D341Med (cell line): ENCODE results near the gene TREX2.

Experiments
- DNase-seq: peaks from one replicate; pipeline ENCODE4 v3.0.0; 2012; ENCODE audit warnings: low spot score

Gene TREX2

DNA sequence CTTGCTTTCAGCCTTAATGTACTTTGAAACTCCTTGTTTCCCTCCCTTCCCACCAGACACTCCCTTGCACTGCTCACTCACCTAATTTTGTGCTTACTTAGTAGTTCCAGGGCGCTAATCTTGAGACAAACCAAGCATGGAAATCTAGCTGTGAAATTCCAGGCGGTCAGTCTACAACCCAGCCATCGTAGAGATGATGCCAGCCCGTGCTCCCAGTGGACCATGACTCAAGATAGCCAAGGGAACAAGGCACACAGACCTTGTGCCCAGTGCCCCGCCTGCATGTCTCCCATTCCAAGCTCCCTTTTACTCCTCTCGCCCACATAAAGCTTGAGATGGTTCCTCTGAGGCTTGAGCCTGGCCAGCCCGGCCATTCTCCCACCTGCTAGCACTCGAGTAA, 11.1 kb downstream of the TREX2 start:
- no peak for DNase-seq

DNA sequence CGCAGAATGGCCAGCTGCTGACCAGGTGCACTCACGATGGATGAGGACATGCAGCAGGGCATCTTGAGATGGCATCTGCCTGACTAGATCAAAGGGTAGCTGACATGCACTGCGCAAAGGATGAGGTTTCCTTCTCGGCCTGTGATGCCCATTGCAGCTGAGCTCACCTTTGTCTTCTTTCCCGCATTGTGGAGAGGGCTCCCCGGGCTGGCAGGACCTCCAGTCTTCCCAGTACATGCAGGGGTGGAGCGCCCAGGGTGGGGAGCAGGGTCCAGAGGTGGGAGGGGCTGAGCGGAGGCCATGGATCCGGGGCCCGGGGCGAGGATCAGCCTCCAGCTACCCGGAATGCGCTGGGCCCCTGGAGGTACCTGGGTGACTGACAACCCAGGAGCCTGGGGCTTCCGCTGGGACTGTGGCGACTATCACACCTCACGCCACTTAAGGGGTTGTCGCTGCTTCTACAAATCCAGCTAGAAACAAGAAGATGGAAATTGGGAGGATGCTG, 12.0 kb downstream of the TREX2 start:
- DNase-seq, result no peak

DNA sequence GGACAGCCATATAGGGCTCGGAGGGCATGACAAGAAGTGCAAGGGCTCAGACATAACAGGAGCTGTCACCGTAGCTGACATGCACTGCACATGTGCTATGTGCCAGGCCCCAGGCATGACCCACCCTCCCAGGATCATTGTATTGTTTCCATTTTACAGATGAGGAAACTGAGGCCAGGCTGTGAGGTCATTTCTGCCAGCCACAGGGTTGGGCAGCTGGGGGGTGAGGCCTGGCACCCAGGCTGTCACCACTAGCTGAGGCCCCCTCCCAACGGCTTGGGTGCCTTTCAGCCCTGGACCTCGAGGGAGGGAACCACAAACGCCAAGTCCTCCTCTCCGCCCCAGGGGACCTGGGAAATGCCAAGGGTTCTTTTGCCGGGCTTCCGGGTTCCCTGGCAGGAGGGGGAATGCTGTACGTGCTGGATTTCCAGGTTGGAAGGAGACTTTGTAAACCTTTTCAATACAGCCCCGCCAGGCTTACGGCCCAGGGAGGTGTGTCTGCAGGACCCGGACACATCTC, 12.6 kb downstream of the TREX2 start:
- no peak for DNase-seq

DNA sequence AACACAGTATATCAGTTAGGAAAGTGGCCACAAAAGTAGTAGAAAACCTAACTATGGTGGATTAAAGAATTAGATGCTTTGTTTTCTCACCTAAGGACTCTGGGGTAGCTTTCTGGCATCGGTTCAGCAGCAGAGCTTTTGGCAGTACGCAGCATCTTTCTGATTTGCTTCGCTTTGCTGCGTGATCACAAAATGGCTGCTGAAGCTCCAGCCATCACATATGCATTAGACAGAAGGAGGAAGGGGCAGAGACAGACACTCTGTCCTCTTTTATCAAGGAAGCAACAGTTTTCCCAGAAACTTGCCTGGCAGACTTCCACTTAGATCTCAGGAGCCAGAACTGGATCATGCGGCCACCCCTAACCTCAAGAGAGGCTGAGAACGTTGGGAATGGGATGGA, 15.1 kb downstream of the TREX2 start:
- no peak for DNase-seq

DNA sequence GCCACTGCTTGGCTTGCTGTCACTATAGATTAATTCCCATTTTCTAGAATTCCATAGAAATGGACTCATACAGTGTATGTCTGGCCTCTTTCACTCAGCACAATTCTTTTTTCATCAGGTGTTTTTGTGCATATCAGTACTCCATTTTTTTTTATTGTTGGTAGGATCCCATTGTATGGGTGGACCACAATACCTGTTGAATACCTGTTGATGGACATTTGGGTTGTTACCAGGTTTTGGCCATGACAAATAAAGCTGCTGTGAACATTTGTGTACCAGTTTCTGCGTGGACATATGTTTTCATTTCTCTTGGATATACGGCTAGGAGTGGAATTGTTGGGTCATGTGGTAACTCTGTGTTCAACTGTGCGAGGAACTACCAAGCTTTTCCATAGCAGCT, 19.7 kb downstream of the TREX2 start:
- no peak for DNase-seq

DNA sequence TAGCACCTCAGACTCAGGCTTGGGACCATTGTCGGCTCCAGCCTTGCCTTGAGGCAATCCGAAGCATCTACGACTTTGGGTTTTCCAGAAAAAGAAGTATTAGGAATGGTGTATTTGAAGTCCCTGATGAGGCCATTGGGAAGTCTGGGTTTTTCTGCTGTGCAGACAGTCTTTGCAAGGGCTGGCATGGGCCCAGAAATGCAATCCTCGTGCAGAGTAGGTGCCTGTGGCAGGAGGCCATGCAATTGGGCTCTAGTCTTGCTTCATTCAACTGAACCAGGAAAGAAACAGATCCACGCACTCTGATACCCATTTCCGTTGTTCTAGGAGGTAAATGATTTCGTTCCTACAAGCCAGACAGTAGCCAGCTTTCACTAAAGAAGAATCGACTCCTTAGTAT, 22.2 kb downstream of the TREX2 start:
- DNase-seq, result no peak

DNA sequence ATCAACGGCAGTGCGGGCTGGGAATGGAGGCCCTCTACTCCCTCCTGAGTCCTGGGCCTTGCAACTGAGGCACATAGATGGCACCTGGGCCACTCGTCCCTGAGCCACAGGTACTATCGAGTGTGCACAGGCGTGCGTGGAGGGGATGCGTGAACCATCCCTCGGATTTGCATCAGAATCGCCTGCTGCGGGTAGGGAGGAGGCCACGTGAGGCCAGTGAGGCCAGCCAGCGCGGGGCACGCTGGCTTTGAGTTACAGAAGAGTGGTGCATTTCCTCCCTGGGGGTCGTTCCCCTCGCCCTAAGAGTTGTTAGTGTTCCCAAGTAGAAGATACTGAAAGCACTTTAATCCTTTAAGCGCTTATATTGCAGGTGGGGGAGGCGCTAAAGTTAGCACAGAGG, 24.0 kb downstream of the TREX2 start:
- no peak for DNase-seq

DNA sequence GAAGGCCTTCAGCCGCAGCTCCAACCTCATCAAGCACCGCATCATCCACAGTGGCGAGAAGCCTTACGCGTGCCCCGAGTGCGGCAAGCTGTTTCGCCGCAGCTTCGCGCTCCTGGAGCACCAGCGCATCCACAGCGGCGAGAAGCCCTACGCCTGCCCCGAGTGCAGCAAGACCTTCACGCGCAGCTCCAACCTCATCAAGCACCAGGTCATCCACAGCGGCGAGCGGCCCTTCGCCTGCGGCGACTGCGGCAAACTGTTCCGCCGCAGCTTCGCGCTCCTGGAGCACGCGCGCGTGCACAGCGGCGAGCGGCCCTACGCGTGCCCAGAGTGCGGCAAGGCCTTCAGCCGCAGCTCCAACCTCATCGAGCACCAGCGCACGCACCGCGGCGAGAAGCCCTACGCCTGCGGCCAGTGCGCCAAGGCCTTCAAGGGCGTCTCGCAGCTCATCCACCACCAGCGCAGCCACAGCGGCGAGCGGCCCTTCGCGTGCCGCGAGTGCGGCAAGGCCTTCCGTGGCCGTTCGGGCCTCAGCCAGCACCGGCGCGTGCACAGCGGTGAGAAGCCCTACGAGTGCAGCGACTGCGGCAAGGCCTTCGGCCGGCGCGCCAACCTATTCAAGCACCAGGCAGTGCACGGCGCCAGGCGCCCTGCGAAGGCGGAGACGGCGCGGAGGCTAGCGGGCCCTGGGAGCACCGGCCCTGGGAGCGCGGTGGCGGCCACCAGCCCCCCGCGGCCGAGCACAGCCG, 24.8 kb downstream of the TREX2 start:
- DNase-seq, result no peak

DNA sequence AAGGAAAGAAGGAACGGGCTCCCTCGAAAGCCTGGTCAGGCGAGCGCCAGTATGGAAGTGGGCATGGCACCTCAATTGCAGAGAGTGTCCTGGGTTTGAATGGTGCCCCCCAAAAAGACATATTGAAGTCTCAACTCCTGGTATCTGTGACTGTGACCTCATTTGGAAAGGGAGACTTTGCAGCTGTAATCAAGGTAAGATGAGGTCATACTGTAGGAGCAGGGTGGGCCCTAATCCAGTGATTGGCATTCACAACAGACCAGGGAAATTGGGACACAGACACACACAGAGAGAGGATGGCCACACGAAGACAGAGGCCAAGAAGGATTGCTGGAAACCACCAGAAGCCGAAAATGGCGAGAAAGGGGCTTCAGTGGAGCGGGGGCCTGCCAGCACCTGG, 28.2 kb downstream of the TREX2 start:
- no peak for DNase-seq

DNA sequence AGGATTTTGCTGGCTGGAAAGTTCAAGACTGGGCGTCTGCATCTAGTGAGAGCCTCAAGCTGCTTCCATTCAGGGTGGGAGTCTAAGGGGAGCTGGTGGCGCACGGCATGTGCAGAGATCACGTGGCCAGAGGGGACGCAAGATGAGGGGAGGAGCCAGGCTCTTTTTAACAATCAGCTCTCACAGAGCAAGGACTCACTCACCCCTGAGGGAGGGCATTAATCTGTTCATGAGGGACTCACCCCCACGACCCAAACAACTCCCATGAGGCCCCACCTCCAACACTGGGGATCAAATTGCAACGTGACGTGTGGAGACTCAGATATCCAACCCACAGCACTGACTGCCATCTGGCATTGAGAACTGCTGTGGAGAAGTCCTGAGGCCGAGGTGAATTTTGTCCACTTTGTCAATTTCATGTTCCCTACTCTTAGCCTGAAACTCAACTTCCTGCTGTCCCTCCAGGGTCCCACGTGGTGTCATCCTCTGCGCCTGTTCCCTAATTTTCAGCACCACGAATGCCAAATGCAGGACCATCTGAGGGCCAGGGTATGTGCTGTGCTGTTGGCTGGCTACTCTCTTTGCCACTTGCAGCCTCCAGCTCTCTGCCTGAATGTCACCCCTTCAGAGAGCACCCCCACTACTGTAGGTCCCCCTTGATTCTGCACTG, 28.9 kb downstream of the TREX2 start:
- DNase-seq, result no peak

DNA sequence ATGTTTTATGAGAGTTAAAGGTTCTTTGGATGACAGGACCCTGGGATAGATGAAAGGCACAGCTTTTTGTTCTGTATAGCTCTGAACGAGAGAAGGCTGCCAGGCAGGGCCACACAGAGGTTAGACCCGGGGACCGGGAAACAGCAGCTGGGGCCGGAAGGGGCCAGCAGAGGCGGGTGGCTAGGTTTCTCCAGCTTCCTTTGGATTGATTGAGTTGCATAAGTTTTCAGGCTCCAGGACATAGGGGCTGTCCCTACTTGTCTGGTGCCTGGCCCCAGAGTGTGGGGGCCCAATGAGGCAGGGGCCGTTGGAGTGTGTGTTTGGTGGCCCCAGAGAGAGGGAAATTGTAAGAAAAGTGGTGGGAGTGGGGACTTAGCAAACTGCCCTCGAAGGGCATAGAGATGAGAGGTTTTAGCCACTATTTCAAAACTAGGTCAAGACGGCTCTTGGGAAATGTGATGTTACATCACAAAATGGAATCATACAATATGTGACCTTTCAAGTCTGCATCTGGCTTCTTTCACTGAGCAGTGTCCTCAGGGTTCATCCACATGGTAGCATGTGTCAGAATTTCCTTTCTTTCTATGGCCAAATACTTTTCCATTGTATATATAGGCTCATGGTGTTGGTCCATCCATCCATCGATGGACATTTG, 30.9 kb downstream of the TREX2 start:
- no peak for DNase-seq

DNA sequence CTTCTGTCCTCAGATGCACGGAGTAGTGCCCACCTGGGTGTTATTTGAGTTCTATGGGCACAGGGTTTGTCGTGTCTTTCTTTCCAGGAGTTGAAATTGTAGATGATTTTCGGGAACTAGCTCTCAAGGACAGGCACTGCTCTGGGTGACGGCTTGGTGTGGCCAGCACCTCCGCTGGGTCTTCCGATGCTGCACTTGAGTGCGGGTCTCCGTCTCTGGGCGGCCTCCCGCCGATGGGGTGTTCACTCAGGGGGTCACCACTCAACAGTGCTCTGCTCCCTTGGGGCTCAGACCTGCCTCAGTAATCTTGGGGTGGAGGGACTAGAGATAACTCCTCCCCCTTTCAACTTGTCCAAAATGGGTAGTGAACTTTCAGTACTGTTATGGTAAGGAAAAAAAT, 32.1 kb downstream of the TREX2 start:
- DNase-seq, result no peak

DNA sequence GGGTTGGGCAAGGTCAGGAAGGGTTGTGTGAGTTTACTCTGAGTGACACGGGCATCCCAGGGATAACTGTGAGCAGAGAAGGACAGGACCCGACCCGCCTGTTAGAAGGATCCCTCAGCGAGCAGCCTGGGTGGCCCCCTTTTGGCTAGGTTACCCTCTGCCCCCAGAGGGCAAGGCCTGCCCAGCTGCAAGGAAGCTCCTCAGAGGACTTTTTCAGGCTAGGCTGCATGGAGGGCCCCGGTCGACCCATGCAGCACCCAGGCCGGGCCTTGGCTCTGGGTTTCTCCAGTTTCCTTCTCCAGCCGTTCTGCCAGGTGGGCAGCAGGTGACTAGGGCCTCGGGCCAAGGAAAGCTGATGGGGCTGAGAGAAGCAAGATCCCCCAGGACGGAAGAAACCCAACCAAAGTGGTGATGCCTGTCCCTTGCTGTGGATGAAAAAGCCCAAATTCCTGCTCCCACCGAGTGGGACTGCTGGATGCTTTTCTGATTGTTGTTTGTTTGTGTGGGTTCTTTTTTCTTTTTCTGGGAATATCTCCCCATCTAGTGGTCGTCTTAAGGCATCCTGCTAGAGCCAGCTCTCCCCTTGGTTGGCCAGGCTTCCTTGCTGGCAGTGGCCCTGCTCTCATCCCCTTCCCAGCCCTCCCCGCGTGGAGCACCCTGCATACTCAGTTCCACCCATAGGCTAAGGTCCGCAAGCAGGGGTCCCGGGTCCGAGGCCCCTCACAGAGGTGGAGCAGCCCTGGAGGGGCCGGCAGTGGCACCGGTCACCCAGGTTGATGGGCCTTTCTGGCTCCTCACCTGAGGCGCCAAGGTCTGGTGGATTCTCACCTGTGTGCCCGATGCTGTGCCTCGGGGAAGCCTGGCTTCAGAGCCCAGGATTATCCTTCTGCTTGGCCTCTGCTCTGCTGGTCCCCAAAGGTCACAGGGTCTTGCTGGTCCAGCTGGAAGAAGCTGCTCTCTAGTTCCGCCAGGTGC, 32.8 kb downstream of the TREX2 start:
- DNase-seq, result no peak

DNA sequence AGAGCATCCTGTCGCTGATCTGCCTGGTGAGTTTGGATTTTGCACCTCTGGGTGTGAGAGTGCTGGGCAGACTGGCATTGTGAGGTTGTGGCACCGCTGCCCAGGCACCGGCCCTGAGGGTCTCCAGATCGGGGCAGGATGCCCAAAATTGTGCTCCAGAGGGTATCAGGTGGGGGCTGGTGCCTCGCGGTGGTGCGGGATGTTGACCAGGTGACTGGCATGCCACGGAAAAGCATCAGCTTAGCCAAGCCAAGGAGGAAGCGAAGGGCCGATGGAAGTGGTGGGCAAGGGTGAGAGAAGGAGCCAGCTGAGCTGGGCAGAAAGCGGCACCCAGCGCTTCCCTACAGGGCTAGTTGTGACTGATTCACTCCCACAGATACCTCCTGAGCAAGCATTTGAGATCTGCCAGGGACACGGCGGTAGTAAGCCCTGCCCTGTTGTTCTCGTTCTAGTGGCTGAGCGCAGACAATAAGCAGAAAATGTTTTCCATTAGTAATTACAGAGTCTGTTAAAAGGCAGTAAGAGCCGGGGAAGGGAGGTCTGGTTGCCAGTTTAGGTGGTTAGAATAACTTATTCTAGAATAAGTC, 33.8 kb downstream of the TREX2 start:
- DNase-seq, result no peak

DNA sequence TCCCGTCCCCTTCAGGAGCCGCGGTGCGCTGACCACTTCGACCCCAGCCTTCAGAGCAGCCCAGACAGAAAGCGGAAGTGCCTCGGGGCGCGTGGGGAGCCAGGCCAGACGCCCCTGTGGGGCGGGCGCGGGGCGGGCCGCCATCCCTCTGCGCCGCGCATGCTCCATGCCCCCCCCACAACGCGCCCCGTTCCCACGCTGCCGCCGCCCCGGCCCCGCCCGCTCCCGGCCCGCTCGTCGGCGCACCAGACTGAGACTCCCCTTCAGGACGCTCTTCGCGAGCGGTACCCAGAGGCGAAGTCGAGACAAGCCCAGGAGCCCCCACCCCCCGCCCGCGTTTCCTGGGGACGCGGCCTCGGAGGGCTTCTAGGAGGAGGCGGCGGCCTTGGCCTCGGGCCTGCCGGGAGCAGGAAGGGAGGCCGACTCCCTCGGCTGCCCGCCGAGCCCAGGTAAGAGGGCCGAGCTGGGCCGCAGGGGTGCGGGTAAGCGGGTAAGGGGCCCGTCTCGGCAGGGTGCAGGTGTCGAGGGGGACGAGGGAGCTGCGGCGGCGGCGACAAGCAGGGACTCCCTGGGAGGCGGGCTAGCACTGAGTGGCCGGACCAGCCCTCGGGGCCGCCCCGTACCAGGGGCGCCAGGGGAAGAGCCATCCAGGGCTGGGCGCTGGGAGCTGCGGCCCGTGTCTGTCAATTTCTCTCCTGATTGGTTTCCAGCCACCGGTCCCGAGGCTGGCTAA, 34.4 kb downstream of the TREX2 start, which contains the start of gene ZFP92:
Gene ZFP92, plus strand, starts transcription at position 218 of the 733 bp plus-strand sequence. CDS start 6,851 bp downstream, outside the sequence.
- DNase-seq, result no peak

DNA sequence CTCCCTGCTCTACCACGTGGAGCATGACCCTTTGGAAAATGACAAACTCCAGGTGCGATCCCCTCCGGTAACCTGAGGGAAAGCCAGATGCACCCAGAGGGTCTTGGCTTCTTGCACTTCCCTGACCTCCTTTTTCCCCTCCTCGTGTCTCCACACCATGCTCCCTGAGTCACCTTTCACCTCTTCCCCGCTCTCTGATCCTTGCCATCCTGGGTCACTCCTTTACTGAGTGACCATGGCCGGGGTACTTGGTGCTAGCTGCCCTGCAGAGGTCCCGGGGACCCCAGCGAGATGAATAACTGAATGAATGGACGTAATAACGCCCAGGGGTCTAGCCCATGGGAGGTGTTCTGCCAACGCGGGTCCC, 35.0 kb downstream of the TREX2 start:
- DNase-seq, result no peak

DNA sequence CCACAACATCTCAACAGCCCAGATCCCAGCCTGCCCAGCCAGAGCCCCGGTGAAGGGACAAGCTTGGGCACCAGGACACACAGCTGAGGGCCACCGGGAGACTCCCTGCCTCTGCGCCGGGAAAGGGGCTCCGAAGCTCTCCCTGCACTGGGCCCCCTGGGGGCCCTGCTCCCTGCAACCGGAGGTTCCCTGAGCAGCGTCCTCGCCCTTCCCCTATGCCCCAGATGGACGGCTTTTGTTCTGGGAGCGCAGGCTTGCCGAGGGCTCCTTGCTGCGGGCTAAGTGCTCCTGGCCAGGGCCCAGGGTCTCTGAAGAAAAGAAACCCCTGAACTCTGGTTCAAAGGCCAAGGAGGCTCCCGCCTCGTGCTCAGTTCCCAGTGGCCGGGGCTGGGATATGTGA, 35.5 kb downstream of the TREX2 start:
- no peak for DNase-seq

DNA sequence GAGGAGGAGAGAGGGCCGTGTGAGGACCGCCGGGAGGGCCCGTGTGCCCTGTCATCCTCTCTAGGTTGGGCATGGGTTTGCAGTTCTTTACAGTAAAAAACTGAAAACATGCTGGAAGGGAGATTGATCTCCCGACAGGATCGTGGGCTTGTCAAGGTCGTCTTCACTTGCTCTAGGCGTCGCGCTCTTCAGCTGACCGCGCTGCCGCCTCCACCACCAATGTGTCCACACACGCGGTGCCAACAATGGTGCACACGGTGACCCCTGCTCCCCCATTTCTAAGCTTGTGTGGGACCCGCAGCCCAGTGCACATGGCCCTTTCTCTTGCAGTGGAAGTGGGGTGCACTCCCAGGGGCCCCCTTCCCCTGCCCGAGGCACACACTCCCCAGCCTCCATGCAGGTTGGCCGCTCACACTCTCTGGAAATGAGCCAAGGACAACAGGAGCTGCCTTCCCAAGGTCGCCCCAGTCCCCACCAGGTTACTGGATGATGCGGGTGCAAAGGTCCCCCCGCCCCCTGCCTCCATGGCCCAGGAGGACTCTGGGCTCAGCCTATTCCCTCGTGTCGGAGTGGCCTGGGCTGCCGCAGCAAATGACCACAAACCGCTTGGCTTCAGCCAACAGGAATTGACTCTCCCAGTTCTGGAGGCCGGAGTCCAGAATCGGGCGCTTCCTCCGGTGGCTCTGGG, 36.3 kb downstream of the TREX2 start:
- DNase-seq, result no peak

DNA sequence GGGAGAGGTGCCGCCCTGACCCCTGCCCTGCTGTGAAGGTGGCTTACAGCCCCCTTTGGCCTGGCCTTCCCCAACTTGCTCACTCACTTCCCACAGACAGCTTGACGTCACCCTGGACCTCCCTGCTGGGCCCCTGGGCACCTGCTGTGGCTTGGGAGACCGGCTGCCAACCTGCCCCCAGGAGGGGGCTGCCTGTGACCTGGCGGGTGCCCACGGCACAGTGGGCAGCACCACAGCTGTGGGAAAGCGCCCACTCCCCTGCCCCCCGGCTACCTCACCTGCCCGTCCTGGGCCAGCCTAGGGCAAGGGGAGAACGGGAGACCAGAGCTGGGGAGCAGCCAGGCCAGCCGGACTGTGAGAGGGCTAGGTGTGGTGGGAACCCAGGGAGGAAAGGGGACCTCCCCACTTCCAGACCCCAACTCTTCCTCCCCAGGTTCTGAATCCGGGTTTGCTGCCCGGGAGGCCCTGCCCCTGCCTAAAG, 36.9 kb downstream of the TREX2 start:
- no peak for DNase-seq

DNA sequence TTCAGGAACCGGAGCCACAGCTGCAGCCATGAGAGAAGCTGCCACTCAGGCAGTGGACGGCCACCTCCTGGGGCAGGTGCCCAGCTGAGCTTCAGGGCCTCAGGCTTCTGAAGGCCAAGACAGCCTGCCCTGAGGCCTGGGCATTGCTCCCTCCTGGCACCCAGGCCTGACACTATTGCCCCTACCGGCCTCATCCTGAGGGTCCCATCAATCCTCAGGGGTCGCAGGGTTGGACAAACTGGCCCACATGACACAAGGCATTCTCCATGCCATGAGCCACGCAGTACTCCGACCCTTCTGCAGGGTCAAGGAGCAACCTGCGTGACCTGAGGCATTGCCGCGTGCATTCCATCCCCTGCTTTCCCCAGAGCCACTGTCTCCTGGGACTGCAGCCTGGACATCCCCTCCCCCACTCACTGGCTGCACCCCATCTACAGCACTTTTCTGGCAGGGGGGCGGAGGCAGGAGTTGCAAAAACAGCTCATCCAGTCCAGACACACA, 37.6 kb downstream of the TREX2 start:
- DNase-seq, result no peak
